NCI-H2227 (cell line): ENCODE data around the gene IMP3.

Experiments used
- DNase-seq: peaks from one replicate; lab custom pipeline; 2025; ENCODE audit not compliant: unreplicated experiment; lab: John Stamatoyannopoulos, UW

IMP3 gene

DNA sequence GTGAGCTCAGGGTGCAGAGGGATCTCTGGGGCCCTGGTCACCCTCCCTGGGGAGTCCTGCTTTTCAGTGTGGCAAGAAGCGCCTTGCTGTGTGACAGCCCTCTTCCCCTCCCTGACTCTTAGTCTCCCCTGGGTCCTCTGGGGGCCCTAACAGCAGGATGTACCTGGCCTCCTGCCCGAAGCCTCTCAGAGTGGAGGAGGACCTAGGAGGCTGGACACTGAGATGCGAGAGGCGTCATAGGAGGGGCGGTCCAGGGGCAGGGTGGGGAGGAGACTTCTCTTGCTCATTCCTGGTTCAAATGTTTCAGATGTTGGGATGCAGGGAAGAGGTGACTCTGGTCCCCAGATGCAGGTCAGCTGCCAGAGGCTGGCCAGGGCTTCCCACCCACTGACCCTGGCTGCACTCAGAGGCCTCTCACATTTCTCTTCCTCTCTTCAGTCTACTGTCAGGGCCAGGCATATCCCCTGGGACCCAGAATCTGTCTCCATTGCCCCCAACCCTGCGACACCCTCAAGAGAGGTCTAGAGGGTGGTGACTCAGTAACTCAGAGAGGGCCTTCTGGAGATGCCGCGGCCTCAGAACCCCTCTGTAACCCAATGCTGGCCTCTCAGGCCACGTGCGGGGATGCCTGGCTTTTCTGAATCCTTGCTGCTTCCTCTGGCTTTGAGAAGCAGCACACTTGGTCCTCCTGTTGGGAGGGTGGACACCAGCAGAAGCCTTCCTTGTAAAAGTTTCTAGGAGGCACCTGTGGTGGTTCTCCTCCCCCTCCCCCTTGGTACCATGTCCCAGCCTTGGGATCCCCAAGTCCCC is 33.6 kb upstream of the IMP3 start:
- DNase-seq = no peak

DNA sequence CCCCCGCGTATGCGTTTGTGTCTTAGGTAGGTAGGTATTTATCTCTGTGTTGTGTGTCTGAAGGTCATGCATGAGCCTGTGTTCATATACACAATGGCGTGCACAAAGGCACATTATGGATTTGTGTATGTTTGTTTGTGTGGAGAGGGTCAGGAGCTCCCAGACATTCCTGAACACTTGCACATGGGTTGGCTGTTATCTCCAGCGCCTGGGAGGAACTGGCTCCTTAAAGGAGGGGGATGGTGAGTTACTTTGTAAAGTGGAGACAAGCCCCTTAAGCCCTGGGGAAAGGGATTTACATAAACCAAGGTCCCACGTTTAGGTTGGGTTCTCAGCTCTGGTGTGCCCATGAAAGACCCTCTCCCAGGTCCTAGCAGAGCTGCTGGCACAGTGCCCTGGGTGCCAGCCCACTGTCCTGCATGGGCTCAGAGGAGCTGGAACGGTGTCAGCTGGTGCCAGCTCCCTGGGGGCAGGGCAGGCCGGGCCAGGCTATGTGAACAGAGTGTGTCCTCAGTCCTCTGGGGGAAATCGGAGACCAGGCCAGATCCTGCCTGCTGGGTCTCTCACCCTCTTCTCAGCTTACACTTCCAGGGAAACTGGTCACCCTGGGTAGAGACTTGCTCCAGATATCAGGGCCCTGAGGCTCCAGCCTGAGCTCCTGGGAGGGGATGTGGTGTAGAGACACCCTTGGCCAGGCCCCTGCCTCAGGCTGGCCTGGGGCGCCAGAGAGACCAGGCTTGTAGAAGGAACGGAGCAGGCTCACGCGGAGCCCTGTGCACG is 32.8 kb upstream of the IMP3 start:
- no peak for DNase-seq

DNA sequence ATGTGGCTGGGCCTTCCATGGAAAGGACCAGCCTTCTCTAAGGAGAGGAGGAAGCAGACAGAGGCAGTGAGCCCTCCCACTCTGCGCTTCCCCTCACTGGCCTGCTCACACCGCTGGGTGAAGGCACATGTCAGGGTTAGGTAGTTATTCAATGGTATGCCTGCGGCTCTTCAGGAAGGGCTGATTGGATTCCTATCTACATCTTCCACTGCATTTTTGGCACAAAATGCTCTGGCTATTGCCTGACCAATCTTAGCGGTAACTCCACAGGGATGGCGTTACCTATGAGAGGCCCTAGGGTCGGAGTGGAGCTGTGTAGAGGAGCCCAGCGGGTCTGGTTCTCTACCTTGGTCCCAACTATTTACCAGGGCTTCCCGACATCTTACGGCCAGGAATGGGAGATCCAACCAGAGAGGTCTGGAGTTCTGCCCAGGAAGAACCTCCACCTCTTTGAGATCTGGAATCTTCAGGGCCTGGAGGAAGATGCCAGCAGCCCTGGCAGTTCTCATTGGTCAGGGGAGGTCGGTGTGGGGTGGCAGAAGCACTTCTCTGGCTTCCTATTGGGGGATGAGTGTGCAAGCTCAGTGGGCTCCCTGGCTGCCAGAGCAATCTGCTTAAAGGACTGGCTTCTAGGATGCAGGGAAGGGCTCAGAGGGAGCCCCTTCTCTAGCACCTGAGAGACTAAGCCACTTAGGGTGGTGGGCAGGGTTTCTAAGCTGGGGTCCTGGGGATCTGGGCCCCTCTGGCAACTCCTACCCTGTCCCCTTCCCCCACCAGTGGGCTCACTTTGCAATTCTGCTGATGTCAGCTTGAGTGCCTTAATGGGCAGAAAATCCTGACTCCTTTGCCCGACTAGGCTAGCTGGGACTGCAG is 31.9 kb upstream of the IMP3 start:
- DNase-seq = no peak

DNA sequence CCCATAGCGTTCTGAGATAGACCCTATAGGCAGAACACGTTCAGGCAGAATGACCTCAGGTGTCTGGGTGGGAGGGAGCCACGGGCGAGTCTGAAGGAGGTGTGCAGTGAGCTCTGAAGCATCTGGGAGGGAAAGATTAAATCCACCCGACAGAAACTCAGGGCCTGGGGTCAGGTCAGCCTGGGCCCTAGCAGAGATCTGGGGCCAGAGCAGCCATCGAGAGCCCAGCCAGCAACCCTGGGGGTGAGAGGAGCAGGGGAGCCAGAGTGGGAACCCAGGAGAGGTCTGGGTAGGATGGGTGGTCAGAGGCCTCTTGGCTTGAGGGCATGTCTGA is 29.8 kb upstream of the IMP3 start:
- no peak for DNase-seq

DNA sequence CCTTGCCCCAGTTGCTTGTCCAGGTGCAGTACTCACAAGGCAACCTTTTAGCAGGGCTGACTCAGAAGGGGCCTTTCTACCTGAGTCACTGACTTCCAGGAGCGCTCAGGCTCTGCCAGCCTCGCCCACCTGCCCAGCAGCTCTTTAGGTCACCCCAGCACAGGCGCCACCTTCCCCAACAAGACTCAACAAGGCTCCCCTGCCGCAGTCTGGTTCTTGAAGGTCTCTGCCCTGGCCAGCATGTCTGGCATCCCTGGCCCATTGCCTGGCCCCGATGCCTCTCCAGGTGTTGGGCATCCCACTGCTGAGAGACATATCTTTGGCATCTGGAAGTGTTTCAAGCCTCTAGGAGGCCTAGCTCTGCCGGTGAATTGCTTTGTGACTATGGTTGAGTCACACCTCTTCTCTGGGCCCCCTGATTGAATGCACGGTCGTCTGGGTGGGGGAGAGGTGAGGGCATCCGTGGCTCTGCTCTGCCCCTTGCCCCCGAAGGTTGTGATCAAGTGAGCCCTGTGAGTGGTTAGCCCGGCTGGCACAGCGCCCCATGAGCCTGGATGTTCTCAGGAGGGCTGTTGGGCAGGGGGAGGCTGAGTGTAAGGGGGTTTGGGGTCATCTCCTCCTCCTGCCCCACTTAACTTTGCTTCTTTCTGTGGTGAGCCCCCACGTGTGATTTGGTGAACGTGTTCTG is 29.3 kb upstream of the IMP3 start:
- DNase-seq = no peak

DNA sequence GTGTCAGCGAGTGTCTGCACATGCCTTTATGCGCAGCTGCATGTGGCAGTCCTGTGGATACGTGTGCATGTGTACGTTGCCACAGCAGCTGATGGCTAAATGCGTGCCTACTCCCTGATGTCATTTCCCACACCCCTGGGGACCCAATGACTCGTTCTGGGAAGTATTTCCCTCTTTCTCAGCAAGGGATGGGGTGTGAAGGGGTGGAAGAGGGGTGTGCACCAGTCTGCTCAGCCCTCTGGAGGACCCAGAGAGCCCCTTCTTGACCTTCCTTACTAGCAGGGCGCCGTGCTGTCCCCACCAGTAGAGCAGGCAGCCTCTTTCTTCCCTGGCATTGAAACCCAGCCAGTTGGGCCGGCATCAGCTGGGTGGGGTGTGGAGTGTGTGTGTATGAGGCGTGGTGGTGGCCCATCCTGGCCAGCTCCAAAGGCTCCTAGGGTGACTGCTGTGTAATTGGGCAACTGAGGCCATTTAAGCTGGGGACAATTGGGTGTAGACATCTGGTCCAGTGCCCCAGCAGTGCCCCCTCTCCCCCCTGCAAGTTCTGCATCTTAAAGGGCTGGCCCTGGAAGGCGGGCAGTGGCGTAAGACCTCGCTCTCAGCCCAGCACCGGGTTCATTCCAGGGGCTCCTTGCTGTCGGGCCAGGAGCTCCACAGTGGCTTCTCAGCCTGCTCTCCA is 26.9 kb upstream of the IMP3 start:
- no peak for DNase-seq

- DNase-seq = no peak
These were observed 24.0 kb upstream of the IMP3 start for GRCh38 chr15:75663931-75664421.

- no peak for DNase-seq
These were observed 22.9 kb upstream of the IMP3 start for GRCh38 chr15:75662823-75663519.

DNA sequence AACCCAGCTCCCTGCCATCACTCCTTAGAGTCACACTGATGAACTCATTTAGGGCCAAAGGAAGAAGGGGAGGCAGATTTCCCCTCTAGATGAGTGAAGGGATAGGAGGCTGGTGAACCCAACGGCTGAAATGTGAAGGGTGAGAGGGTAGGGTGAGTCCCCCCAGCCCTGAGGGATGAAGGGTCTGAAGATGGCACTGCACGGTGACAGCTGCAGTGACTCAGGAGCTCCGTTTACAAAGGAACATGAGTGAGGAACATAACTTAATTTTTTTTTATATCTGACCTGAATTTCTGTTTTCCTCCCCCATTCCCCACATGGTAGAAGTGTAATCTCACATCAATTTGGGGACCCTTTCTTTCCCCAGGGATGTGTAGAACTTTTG is 21.7 kb upstream of the IMP3 start:
- no peak for DNase-seq

DNA sequence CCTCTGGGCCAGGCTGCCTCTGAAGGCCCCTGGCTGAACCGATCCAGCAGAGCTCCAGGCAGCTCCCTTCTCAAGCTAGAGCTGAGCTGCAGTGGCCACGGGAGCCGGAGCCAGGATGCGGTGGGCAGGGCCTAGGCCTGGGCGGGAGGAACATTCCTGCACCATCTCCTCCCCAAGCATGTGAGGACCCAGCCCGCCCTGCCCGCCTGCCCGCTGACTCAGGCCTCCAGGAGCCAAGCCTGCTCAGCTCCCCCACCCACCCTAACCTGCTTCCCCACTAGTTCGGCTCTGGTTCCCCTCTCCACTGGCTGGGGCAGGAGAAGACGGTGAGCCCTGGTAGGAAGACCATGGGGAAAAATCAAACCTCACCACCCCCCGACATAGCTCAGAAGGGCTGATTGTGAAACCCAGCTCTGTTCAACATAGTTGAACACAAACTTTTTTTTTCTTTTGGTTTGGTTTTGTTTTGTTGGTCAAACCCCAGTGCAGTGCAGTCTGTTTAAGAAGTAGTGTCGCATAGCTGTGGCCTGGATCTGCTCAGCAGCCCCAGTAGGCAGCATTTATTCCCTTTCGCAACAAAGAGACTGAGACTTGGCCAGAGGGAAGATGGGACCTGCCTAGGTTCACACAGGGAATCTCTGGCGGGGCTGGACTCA is 21.2 kb upstream of the IMP3 start:
- DNase-seq = no peak

DNA sequence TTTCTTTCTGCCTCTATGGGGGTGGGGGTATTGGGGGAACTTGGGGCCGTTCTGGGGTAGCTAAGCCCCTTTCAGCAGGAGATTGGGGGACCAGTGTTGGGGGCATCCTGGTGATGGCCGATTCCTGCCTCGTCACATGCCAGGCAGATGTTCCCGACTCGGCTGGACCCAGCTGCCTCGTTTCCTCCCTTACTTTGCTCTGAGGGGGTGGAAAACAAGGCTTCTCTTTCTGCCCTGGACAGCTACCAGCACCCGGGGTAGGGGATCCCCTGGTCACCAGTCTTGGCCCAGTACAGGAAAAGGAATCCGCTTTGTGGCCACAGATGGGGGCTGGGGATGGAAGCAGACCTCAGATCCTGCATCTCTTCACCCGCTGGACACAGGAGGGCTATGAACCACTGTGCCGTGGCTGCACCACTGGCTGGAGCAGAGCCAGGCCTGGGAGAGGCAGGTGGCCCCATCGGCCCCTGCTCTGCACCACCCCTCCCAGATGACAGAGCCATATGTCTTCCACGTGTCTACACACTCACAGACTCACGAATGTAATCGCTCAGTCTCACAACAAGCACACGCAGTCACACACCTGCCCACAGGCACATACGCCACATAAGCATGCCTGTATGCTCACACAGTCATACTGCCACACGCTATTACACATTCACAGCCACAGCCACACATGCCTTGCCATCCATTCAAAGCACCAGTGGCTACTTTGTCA is 20.1 kb upstream of the IMP3 start:
- no peak for DNase-seq

- DNase-seq = no peak
These were observed 19.2 kb upstream of the IMP3 start for GRCh38 chr15:75659141-75659771.

DNA sequence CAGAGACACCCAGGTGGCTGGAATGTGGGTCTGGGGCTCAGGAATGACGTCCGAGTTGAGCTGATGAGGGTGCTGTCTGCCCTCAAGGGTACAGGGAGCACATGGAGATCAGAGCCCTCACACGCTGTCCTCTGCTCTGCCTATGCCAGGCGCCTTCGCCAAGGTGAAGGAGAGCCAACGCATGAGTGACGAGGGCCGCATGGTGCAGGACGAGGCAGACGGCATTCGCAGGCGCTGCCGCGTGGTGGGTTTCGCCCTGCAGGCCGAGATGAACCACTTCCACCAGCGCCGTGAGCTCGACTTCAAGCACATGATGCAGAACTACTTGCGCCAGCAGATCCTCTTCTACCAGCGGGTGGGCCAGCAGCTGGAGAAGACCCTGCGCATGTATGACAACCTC is 16.8 kb upstream of the IMP3 start:
- no peak for DNase-seq

DNA sequence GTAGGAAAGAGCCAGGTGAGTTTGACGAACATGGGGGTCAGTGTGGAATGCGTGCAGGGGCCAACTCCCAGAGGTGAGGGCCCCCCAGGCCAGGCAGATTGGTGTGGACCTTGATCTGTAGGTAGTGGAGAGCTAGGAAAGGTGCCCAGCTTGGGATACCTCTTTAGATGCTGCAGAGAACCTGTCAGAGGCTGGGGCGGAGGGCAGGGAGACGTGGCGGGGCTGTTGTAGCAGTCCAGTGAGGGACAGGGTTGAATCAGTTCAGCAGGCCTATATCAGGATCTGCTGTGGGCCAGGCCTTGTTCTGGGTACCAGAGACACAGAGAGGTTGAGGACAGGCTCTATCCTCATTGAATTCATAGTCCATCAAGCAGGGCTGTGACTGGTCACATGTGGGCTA is 16.3 kb upstream of the IMP3 start:
- no peak for DNase-seq

GRCh38 chr15:75655931-75656330 is 15.9 kb upstream of the IMP3 start:
- DNase-seq = no peak

GRCh38 chr15:75654201-75654907 is 14.3 kb upstream of the IMP3 start:
- DNase-seq = no peak

GRCh38 chr15:75653347-75653913 is 13.4 kb upstream of the IMP3 start:
- DNase-seq = no peak
